NT2/D1 (cell line): ENCODE results near the gene TPCN1.

Source experiments
- SUZ12 ChIP-seq: IDR thresholded peaks from 2 replicates; pipeline ENCODE4 v1.6.1; 2011; ENCODE audit not compliant: insufficient read length, insufficient read depth; ENCODE audit errors: extremely low read depth
- YY1 ChIP-seq: IDR thresholded peaks from 2 replicates; pipeline ENCODE4 v1.6.1; 2011; ENCODE audit not compliant: insufficient read length, insufficient read depth
- ZNF274 ChIP-seq: IDR thresholded peaks from 2 replicates; pipeline ENCODE4 v1.6.1; 2011; ENCODE audit warnings: mild to moderate bottlenecking, low read depth, low read length

GRCh38 chr12:113228394-113229028 lies 7.2 kb downstream of the TPCN1 start:
- no peak for TF ChIP-seq YY1
- no peak for TF ChIP-seq SUZ12
- TF ChIP-seq ZNF274 = no peak
